ENCODE measurements around the gene FOXI1. TPM values are rescaled to one million over a fixed set of nuclear protein-coding genes. Genes with fewer than 3 reads are reported as not detected.
A peak's percentile ranks its signal among the peaks of the same experiment; 100 is the strongest.

Gene FOXI1
- total RNA-seq (2014; rRNA removed; shearing (Covaris generic); ENCODE audit: low replicate concordance) = 0.07 TPM in 1 of 2 replicates, not detected in the other

DNA sequence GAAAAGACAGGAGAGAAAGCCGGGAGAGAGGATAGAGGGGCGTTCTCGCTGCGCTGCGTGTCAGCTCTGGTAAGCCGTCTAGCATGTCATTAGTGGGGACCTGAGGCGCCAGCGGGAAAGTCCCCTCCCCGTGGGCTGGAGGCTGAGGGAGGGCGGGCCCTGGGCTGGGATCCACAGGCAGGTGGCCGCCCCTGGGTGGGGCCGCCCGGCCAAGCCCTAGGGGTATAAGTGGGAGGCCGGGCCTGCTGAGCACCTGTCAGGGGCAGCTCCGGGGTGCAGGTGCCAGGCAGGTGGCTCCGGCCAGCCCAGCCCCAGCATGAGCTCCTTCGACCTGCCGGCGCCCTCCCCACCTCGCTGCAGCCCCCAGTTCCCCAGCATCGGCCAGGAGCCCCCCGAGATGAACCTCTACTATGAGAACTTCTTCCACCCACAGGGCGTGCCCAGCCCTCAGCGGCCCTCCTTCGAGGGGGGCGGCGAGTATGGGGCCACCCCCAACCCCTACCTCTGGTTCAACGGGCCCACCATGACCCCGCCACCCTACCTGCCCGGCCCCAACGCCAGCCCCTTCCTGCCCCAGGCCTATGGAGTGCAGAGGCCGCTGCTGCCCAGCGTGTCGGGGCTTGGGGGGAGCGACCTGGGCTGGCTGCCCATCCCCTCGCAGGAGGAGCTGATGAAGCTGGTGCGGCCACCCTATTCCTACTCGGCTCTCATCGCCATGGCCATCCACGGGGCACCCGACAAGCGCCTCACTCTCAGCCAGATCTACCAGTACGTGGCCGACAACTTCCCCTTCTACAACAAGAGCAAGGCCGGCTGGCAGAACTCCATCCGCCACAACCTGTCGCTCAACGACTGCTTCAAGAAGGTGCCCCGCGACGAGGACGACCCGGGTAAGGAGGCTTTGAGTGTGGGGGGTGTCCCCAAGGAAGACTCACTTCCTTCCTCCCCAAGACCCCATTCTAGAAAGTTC lies at the start of gene FOXI1:
Gene FOXI1, plus strand, starts transcription at position 256 of the 970 bp plus-strand sequence. Its CDS starts 61 bp downstream, at position 317.
- DNase-seq = no peak
- H3K27me3 ChIP-seq (ENCODE audit: low read length) = no peaks in the 10 kb centered on the region
- no peak within 1 kb of the TSS for H3K9ac ChIP-seq (ENCODE audit: low read length)
- no peaks in the 10 kb centered on the region for H3K36me3 ChIP-seq (ENCODE audit: insufficient read depth, low read length)
- H4K20me1 ChIP-seq (ENCODE audit: insufficient read depth, low read depth, low read length) = no peaks in the 10 kb centered on the region
- H3K79me2 ChIP-seq (ENCODE audit: low read length) = no peaks in the 10 kb centered on the region
- no peaks in the 10 kb centered on the region for H3K9me2 ChIP-seq (replicated peaks; ENCODE audit: insufficient read depth, low read length)
- H3K27ac ChIP-seq (ENCODE audit: low read length) = no peak within 1 kb of the TSS
- no peak within 1 kb of the TSS for H3K4me2 ChIP-seq (ENCODE audit: low read depth, low read length, poor library complexity, severe bottlenecking)
- H2AFZ ChIP-seq (ENCODE audit: low read length) = no peak within 1 kb of the TSS
- no peak within 1 kb of the TSS for H3K4me3 ChIP-seq (ENCODE audit: low read length)
- peaks cover 9% of the 10 kb centered on the region for H3K4me1 ChIP-seq (ENCODE audit: low read length)
- H3K9me3 ChIP-seq (ENCODE audit: low read length) = no peaks in the 10 kb centered on the region

DNA sequence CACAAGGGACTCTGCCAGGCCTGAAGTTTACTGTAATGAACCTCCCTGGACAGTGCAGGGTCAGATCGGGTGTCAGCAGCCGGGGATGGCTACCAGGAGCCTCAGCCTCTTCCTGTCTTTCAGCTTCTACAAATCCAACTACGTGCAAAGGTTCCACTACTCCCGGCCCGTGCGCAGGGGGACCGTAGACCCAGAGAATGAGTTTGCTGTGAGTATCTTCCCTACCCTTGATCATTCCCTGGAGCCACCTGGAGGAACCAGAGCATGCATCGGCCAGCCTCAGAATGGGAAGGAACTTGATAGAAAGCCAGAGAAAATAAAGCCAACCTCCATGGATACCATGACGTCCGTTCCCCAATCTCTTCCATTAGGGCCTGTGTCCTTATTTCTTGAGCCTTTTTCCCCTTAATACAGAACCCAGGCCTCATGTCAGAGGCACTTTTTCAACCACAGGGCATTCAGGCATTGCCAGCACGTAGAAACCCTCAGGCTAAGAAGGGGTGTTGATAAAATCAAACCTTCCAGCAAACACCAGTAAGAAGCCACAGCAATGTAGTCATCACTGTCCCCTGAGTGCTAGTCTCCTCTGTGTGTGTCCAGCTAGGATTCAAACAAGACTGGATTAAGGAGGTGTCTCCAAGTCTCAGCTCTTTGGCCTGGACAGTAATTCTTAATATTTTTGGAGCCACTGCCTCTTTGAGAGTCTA lies 49.0 kb upstream of the FOXI1 start:
- H4K20me1 ChIP-seq (ENCODE audit: insufficient read depth, low read depth, low read length) = no peaks in the 10 kb centered on the region
- no peaks in the 10 kb centered on the region for H3K27me3 ChIP-seq (ENCODE audit: low read length)
- H3K79me2 ChIP-seq (ENCODE audit: low read length) = no peaks in the 10 kb centered on the region
- H2AFZ ChIP-seq (ENCODE audit: low read length) = no peak overlapping the region
- H3K4me1 ChIP-seq (ENCODE audit: low read length) = no peaks in the 10 kb centered on the region
- H3K4me2 ChIP-seq (ENCODE audit: low read depth, low read length, poor library complexity, severe bottlenecking) = no peak overlapping the region
- DNase-seq = no peak
- H3K27ac ChIP-seq (ENCODE audit: low read length) = no peak overlapping the region
- H3K4me3 ChIP-seq (ENCODE audit: low read length) = no peak overlapping the region
- H3K9me3 ChIP-seq (ENCODE audit: low read length) = peaks cover 7% of the 10 kb centered on the region
- H3K36me3 ChIP-seq (ENCODE audit: insufficient read depth, low read length) = peaks cover 57% of the 10 kb centered on the region
- H3K9me2 ChIP-seq (replicated peaks; ENCODE audit: insufficient read depth, low read length) = no peaks in the 10 kb centered on the region
- H3K9ac ChIP-seq (ENCODE audit: low read length) = no peak overlapping the region

DNA sequence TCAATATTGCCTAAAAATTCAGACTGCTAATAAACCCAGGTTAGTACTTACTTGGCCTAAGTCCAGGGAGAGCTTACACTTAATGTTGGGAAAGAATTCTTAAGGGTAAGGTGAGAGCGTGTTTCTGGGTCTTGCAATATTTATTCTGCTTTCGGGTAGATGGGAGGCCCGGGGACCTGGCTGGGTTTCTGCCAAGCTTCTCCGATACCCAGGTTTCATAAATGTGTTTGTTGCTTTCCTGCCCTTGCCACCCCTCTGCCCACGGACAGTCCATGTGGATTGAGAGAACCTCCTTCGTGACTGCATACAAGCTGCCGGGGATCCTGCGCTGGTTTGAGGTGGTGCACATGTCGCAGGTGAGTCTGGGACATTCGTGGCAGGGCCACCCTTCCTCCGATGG lies 48.4 kb upstream of the FOXI1 start:
- H4K20me1 ChIP-seq (ENCODE audit: insufficient read depth, low read depth, low read length) = no peaks in the 10 kb centered on the region
- no peak for DNase-seq
- no peaks in the 10 kb centered on the region for H3K79me2 ChIP-seq (ENCODE audit: low read length)
- H3K27me3 ChIP-seq (ENCODE audit: low read length) = no peaks in the 10 kb centered on the region
- H3K4me3 ChIP-seq (ENCODE audit: low read length) = no peak overlapping the region
- peaks cover 59% of the 10 kb centered on the region for H3K36me3 ChIP-seq (ENCODE audit: insufficient read depth, low read length)
- H3K9ac ChIP-seq (ENCODE audit: low read length) = no peak overlapping the region
- H3K9me2 ChIP-seq (replicated peaks; ENCODE audit: insufficient read depth, low read length) = no peaks in the 10 kb centered on the region
- H3K4me1 ChIP-seq (ENCODE audit: low read length) = no peaks in the 10 kb centered on the region
- H3K9me3 ChIP-seq (ENCODE audit: low read length) = peaks cover 7% of the 10 kb centered on the region
- no peak overlapping the region for H3K4me2 ChIP-seq (ENCODE audit: low read depth, low read length, poor library complexity, severe bottlenecking)
- H3K27ac ChIP-seq (ENCODE audit: low read length) = no peak overlapping the region
- no peak overlapping the region for H2AFZ ChIP-seq (ENCODE audit: low read length)

DNA sequence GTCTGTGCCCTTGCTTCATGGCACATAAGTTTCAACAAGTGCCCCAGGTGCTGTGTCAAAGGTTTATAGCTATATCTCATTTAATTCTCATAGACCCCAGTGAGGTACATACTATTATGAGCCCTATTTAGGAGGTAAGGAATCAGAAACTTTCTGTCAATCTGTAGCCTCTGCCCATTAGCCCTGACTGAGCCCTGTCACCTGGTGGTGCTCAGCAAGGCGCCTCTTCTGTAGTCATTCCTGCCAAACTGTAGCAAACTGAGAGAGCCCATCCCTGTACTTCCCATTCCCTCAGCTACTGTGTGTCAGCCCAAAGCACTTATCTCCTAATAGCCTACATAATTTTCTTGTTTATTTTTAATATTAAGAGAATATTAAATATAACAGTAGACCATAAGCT lies 46.5 kb upstream of the FOXI1 start:
- no peaks in the 10 kb centered on the region for H3K4me1 ChIP-seq (ENCODE audit: low read length)
- H2AFZ ChIP-seq (ENCODE audit: low read length) = no peak overlapping the region
- H4K20me1 ChIP-seq (ENCODE audit: insufficient read depth, low read depth, low read length) = no peaks in the 10 kb centered on the region
- DNase-seq = no peak
- H3K4me3 ChIP-seq (ENCODE audit: low read length) = no peak overlapping the region
- H3K9me2 ChIP-seq (replicated peaks; ENCODE audit: insufficient read depth, low read length) = no peaks in the 10 kb centered on the region
- H3K27ac ChIP-seq (ENCODE audit: low read length) = no peak overlapping the region
- H3K36me3 ChIP-seq (ENCODE audit: insufficient read depth, low read length) = peaks cover 68% of the 10 kb centered on the region
- H3K79me2 ChIP-seq (ENCODE audit: low read length) = no peaks in the 10 kb centered on the region
- peaks cover 7% of the 10 kb centered on the region for H3K9me3 ChIP-seq (ENCODE audit: low read length)
- H3K4me2 ChIP-seq (ENCODE audit: low read depth, low read length, poor library complexity, severe bottlenecking) = no peak overlapping the region
- no peak overlapping the region for H3K9ac ChIP-seq (ENCODE audit: low read length)
- no peaks in the 10 kb centered on the region for H3K27me3 ChIP-seq (ENCODE audit: low read length)

DNA sequence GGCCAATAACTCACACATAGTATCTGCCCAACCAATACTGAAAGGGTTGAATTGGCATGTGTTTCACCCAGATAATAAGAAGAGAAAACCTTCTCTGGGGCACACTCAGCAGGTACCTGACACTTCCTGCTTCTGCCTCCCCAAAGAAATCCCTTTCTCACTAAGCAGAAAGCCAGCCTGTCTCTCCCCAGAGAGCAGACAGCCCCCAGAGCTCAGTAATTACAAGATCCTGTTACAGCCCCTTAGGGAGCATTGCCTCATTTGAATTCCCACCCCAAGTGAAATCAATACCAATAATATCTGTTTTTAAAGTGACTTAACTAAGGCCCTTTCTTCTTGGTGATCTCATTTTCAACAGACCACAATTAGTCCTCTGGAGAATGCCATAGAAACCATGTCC lies 38.5 kb upstream of the FOXI1 start:
- Histone ChIP-seq H3K4me2 (ENCODE audit: low read depth, low read length, poor library complexity, severe bottlenecking) (peak overlapping the region; percentile 69), H3K36me3 (ENCODE audit: insufficient read depth, low read length) (peaks cover 44% of the 10 kb centered on the region), H3K27me3 (ENCODE audit: low read length) (no peaks in the 10 kb centered on the region), H3K9ac (ENCODE audit: low read length) (peak overlapping the region; percentile 58), H2AFZ (ENCODE audit: low read length) (no peak overlapping the region), H3K79me2 (ENCODE audit: low read length) (no peaks in the 10 kb centered on the region), H4K20me1 (ENCODE audit: insufficient read depth, low read depth, low read length) (no peaks in the 10 kb centered on the region), H3K9me3 (ENCODE audit: low read length) (no peaks in the 10 kb centered on the region), H3K27ac (ENCODE audit: low read length) (peak overlapping the region; percentile 94), H3K4me3 (ENCODE audit: low read length) (peak overlapping the region; percentile 44), H3K9me2 (replicated peaks; ENCODE audit: insufficient read depth, low read length) (no peaks in the 10 kb centered on the region), H3K4me1 (ENCODE audit: low read length) (peaks cover 62% of the 10 kb centered on the region)
- DNase-seq = peak; percentile 93

DNA sequence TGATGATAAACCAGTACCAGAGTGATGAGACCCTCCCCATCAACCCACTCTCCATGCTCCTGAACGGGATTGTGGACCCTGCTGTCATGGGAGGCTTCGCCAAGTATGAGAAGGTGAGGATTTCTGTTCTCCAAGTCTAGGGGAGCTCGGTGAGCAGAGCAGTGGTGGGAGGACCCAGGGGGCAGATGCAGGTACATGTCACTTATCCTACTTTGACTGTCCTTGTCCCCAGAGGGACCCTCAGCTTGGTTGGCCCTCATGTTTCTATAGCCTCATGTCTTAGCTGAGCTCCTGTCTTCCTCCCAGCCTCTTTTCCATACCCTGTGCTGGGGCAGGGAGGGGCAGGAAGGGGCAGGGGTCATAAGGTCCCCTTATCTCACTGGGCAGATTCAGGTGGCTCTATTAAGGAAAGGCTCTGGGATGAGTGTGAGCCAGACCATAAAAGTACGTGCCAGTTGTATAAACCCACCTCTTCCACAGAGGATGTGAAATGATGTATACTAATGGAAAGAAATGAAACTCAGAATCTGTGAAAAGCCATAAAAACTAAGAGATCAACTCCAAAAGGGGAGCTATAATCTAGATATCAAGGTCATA lies 38.0 kb upstream of the FOXI1 start:
- Histone ChIP-seq H3K36me3 (ENCODE audit: insufficient read depth, low read length) (peaks cover 39% of the 10 kb centered on the region), H4K20me1 (ENCODE audit: insufficient read depth, low read depth, low read length) (no peaks in the 10 kb centered on the region), H3K9ac (ENCODE audit: low read length) (peak overlapping the region; percentile 58), H2AFZ (ENCODE audit: low read length) (no peak overlapping the region), H3K4me2 (ENCODE audit: low read depth, low read length, poor library complexity, severe bottlenecking) (peak overlapping the region; percentile 69), H3K79me2 (ENCODE audit: low read length) (no peaks in the 10 kb centered on the region), H3K27ac (ENCODE audit: low read length) (peak overlapping the region; percentile 94), H3K9me3 (ENCODE audit: low read length) (no peaks in the 10 kb centered on the region), H3K4me1 (ENCODE audit: low read length) (peaks cover 67% of the 10 kb centered on the region), H3K9me2 (replicated peaks; ENCODE audit: insufficient read depth, low read length) (no peaks in the 10 kb centered on the region), H3K27me3 (ENCODE audit: low read length) (no peaks in the 10 kb centered on the region), H3K4me3 (ENCODE audit: low read length) (peak overlapping the region; percentile 44)
- DNase-seq = peak; percentile 82

DNA sequence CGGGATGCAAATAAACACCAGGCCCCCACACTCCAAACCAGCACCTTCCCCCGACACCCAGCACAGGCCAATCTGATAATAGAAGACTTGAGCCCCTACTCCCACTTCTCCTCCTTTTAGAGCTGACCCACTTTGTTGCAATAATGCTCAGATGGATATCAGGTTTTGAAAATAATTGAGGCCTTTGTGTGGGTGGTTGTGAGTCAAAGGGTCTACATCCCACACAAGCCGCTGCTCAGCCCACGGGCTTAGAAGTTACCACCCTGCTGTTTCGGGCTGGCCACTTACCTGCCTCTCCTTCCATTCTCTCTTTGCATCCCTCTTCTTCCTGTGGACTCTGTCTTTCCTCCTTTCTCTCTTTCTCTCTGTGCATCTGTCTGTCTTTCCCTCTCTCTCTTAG lies 36.2 kb upstream of the FOXI1 start:
- no peak overlapping the region for H3K4me3 ChIP-seq (ENCODE audit: low read length)
- peak overlapping the region; percentile 94 for H3K27ac ChIP-seq (ENCODE audit: low read length)
- peaks cover 22% of the 10 kb centered on the region for H3K36me3 ChIP-seq (ENCODE audit: insufficient read depth, low read length)
- no peaks in the 10 kb centered on the region for H3K27me3 ChIP-seq (ENCODE audit: low read length)
- no peak overlapping the region for H2AFZ ChIP-seq (ENCODE audit: low read length)
- no peak for DNase-seq
- no peaks in the 10 kb centered on the region for H3K9me3 ChIP-seq (ENCODE audit: low read length)
- peak overlapping the region; percentile 69 for H3K4me2 ChIP-seq (ENCODE audit: low read depth, low read length, poor library complexity, severe bottlenecking)
- H3K9me2 ChIP-seq (replicated peaks; ENCODE audit: insufficient read depth, low read length) = no peaks in the 10 kb centered on the region
- no peak overlapping the region; the same call in 1 of the 2 replicates for H3K9ac ChIP-seq (ENCODE audit: low read length)
- H4K20me1 ChIP-seq (ENCODE audit: insufficient read depth, low read depth, low read length) = no peaks in the 10 kb centered on the region
- H3K79me2 ChIP-seq (ENCODE audit: low read length) = peaks cover 5% of the 10 kb centered on the region; the same call in 1 of the 2 replicates
- H3K4me1 ChIP-seq (ENCODE audit: low read length) = peaks cover 73% of the 10 kb centered on the region

Measured in Karpas-422 (cell line).